C4-2B (cell line): Measurements from ENCODE around the gene CHN2.

Source experiments
- CTCF ChIP-seq: fragments of 450-650 bp; conservative IDR thresholded peaks from 2 replicates; pipeline ENCODE4 v1.5.1; 2017; ENCODE audit warnings: mild to moderate bottlenecking
- ZFX ChIP-seq: fragments of 450-650 bp; IDR thresholded peaks from 2 replicates; pipeline ENCODE4 v1.6.1; 2017

DNA sequence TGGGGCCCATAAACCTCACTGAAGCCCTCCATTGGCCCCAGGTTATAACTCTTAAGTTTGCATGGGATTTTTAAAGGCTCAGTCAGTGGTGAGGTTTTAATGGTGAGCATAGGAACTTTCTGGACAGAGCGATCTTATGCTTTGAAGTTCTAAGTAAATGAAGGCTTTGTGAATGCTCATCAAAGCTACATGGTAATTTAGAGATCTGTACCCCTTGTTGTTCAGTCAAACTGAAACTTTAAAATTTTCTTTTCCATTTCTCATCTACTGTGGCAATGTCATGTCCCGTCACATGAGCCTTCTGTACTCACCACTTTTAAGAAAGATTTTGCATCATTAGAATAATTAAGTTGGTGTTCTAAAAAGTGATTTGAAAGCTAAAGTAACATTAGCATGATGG lies 39.9 kb downstream of the CHN2 start:
- TF ChIP-seq CTCF = no peak
- TF ChIP-seq ZFX = no peak
